Measurements from ENCODE around the gene PSIP1.

PSIP1 gene

GRCh38 chr9:15501803-15502202, 9.0 kb downstream of the PSIP1 start:
- no peak overlapping the region for H3K4me3 ChIP-seq (ENCODE audit: low read length)
- TF ChIP-seq, protein P1, sequence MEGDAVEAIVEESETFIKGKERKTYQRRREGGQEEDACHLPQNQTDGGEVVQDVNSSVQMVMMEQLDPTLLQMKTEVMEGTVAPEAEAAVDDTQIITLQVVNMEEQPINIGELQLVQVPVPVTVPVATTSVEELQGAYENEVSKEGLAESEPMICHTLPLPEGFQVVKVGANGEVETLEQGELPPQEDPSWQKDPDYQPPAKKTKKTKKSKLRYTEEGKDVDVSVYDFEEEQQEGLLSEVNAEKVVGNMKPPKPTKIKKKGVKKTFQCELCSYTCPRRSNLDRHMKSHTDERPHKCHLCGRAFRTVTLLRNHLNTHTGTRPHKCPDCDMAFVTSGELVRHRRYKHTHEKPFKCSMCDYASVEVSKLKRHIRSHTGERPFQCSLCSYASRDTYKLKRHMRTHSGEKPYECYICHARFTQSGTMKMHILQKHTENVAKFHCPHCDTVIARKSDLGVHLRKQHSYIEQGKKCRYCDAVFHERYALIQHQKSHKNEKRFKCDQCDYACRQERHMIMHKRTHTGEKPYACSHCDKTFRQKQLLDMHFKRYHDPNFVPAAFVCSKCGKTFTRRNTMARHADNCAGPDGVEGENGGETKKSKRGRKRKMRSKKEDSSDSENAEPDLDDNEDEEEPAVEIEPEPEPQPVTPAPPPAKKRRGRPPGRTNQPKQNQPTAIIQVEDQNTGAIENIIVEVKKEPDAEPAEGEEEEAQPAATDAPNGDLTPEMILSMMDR (IDR thresholded peaks at IDR 0.05; ENCODE audit: insufficient read depth, low read depth, low read length, missing control alignments): no peak
- DNase-seq (ENCODE audit: low read depth): no peak

- TF ChIP-seq, protein P1 (IDR thresholded peaks at IDR 0.05; ENCODE audit: insufficient read depth, low read depth, low read length, missing control alignments): peak; percentile 18
- no peak overlapping the region for H3K4me3 ChIP-seq (ENCODE audit: low read length)
- no peak for DNase-seq (ENCODE audit: low read depth)
Observed at GRCh38 chr9:15501179-15501578, 9.6 kb downstream of the PSIP1 start.

GRCh38 chr9:15499139-15499538, 11.6 kb downstream of the PSIP1 start:
- no peak for DNase-seq (ENCODE audit: low read depth)
- TF ChIP-seq, protein P1 (IDR thresholded peaks at IDR 0.05; ENCODE audit: insufficient read depth, low read depth, low read length, missing control alignments): no peak
- H3K4me3 ChIP-seq (ENCODE audit: low read length): no peak overlapping the region

- no peak for DNase-seq (ENCODE audit: low read depth)
- no peak overlapping the region for H3K4me3 ChIP-seq (ENCODE audit: low read length)
- TF ChIP-seq, protein P1 (IDR thresholded peaks at IDR 0.05; ENCODE audit: insufficient read depth, low read depth, low read length, missing control alignments): no peak
Observed at GRCh38 chr9:15498246-15498995, 12.3 kb downstream of the PSIP1 start.

DNA sequence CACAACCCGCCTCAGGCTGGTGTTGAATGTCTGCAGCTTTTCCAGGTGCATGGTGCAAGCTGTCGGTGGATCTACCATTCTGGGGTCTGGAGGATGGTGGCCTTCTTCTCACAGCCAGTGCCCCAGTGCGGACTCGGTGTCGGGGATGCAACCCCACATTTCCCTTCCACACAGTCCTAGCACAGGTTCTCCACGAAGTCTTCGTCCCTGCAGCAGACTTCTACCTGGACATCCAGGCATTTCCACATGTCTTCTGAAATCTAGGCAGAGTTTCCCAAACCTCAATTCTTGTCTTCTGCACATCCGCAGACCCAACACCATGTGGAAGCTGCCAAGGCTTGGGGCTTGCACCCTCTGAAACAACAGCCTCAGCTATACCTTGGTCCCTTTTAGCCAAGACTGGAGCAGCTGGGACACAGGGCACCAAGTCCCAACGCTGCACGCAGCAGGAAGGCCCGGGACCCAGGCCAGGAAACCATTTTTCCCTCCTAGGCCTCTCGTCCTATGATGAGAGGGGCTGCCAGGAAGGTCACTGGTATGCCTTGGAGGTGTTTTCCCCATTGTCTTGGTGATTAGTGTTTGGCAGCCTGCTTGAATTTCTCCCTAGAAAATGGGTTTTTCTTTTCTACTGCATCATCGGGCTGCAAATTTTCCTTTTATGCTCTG, 18.2 kb downstream of the PSIP1 start:
- H3K4me3 ChIP-seq (ENCODE audit: low read length): no peak overlapping the region
- no peak for DNase-seq (ENCODE audit: low read depth)
- TF ChIP-seq, protein P1 (IDR thresholded peaks at IDR 0.05; ENCODE audit: insufficient read depth, low read depth, low read length, missing control alignments): no peak

DNA sequence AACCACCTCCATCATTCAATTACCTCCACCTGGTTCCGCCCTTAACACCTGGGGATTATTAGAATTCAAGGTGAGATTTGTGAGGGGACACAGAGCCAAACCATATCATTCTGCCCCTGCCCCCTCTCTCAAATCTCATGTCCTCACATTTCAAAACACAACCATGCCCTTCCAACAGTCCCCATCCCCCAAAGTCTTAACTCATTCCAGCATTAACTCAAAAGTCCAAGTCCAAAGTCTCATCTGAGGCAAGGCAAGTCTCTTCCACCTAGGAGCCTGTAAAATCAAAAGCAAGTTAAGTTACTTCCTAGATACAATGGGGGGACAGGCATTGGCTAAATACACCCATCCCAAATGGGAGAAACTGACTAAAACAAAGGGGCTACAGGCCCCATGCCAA, 18.8 kb downstream of the PSIP1 start:
- no peak overlapping the region for H3K4me3 ChIP-seq (ENCODE audit: low read length)
- no peak for DNase-seq (ENCODE audit: low read depth)
- TF ChIP-seq, protein P1 (IDR thresholded peaks at IDR 0.05; ENCODE audit: insufficient read depth, low read depth, low read length, missing control alignments): no peak

Data from epithelial cell of esophagus (primary cell).